Osteoblast (primary cell): ENCODE measurements around the gene TRA2A. TPM values are rescaled to one million over a fixed set of nuclear protein-coding genes. Genes with fewer than 3 reads are reported as not detected.
A peak's percentile ranks its signal among the peaks of the same experiment; 100 is the strongest.

Experiments
- DNase-seq: peaks from one replicate; pipeline ENCODE4 v3.0.0; 2011; ENCODE audit warnings: low spot score, mixed read lengths; ENCODE audit not compliant: insufficient read length; ENCODE audit errors: missing footprints
- H2AFZ ChIP-seq: 2 replicates; pipeline ENCODE4 v1.6.0; 2011; ENCODE audit warnings: mild to moderate bottlenecking, low read length
- H3K27ac ChIP-seq: 2 replicates; pipeline ENCODE4 v1.5.1; 2011; ENCODE audit warnings: mild to moderate bottlenecking, low read depth, low read length, moderate library complexity
- H3K27me3 ChIP-seq: 2 replicates; pipeline ENCODE4 v1.6.0; 2012; ENCODE audit warnings: mild to moderate bottlenecking, control low read depth, inconsistent platforms, low read length, moderate library complexity; ENCODE audit not compliant: insufficient read depth
- H3K36me3 ChIP-seq: 2 replicates; pipeline ENCODE4 v1.5.1; 2011; ENCODE audit warnings: mild to moderate bottlenecking, low read length, control low read depth, moderate library complexity; ENCODE audit not compliant: insufficient read depth
- H3K4me1 ChIP-seq: 2 replicates; pipeline ENCODE4 v1.5.1; 2011; ENCODE audit warnings: mild to moderate bottlenecking, low read length, control low read depth, moderate library complexity; ENCODE audit not compliant: insufficient read depth
- H3K4me2 ChIP-seq: 2 replicates; pipeline ENCODE4 v1.6.0; 2011; ENCODE audit warnings: mild to moderate bottlenecking, low read length; ENCODE audit not compliant: insufficient read depth
- H3K4me3 ChIP-seq: fragments of 200-600 bp; sonication (generic); 3 replicates; pipeline ENCODE4 v1.5.1; 2012; ENCODE audit warnings: mild to moderate bottlenecking, low read length, inconsistent platforms; ENCODE audit not compliant: insufficient read depth
- H3K79me2 ChIP-seq: 2 replicates; pipeline ENCODE4 v1.6.0; 2012; ENCODE audit warnings: mild to moderate bottlenecking, low read length, control low read depth, inconsistent platforms; ENCODE audit not compliant: insufficient read depth
- H3K9me3 ChIP-seq: 2 replicates; pipeline ENCODE4 v1.5.1; 2011; ENCODE audit warnings: low read depth, low read length, control low read depth
- H4K20me1 ChIP-seq: 2 replicates; pipeline ENCODE4 v1.6.0; 2012; ENCODE audit warnings: mild to moderate bottlenecking, low read length, control low read depth; ENCODE audit not compliant: insufficient read depth
- small RNA-seq: library from RNA; depleted of rRNA; stranded (forward); fragments of <200 nt; gene quantifications from one replicate; pipeline ENCODE3, GENCODE V24; 2012
- total RNA-seq: library from RNA; depleted of rRNA; stranded (reverse); fragments of >200 nt; gene quantifications from 2 replicates; pipeline ENCODE4 v1.2.3, GENCODE V29; 2012
- TF ChIP-seq, protein P1 (sequence below): IDR thresholded peaks from 2 replicates; pipeline ENCODE4 v1.5.1; 2011; ENCODE audit warnings: mild to moderate bottlenecking, low read depth, low read length, moderate library complexity; ENCODE audit errors: extremely low read depth

Gene TRA2A
- total RNA-seq, 1 donor = 25.7 TPM

DNA sequence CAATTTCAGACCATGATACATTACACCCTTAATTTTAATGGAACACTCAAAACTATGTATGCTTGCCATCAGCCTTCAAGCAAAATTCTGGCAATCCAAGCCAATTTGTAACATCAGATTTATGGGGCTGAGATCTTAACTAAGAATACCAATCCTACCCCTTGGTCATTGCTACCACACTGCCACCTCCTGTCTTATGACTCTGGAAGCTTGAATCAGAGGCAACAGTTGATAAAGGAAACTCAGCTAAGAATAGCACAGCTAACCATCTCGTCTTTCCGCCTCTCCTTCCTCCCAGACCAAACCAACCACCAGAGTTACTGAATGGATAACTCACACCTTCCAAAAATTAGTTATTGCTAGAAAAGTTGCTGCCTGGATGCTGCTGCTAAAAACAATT is 68.9 kb downstream of the TRA2A start:
- no peak overlapping the region for H3K4me3 ChIP-seq
- no peaks in the 10 kb centered on the region for H3K36me3 ChIP-seq
- H3K79me2 ChIP-seq = peaks cover 67% of the 10 kb centered on the region
- H3K4me2 ChIP-seq = no peak overlapping the region
- DNase-seq = peak; percentile 81
- no peak overlapping the region for H3K27ac ChIP-seq
- peaks cover 16% of the 10 kb centered on the region for H3K27me3 ChIP-seq
- H3K4me1 ChIP-seq = peaks cover 7% of the 10 kb centered on the region
- no peaks in the 10 kb centered on the region for H4K20me1 ChIP-seq
- H3K9me3 ChIP-seq = no peaks in the 10 kb centered on the region
- no peak overlapping the region for H2AFZ ChIP-seq
- TF ChIP-seq, protein P1, sequence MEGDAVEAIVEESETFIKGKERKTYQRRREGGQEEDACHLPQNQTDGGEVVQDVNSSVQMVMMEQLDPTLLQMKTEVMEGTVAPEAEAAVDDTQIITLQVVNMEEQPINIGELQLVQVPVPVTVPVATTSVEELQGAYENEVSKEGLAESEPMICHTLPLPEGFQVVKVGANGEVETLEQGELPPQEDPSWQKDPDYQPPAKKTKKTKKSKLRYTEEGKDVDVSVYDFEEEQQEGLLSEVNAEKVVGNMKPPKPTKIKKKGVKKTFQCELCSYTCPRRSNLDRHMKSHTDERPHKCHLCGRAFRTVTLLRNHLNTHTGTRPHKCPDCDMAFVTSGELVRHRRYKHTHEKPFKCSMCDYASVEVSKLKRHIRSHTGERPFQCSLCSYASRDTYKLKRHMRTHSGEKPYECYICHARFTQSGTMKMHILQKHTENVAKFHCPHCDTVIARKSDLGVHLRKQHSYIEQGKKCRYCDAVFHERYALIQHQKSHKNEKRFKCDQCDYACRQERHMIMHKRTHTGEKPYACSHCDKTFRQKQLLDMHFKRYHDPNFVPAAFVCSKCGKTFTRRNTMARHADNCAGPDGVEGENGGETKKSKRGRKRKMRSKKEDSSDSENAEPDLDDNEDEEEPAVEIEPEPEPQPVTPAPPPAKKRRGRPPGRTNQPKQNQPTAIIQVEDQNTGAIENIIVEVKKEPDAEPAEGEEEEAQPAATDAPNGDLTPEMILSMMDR = peak; percentile 59

DNA sequence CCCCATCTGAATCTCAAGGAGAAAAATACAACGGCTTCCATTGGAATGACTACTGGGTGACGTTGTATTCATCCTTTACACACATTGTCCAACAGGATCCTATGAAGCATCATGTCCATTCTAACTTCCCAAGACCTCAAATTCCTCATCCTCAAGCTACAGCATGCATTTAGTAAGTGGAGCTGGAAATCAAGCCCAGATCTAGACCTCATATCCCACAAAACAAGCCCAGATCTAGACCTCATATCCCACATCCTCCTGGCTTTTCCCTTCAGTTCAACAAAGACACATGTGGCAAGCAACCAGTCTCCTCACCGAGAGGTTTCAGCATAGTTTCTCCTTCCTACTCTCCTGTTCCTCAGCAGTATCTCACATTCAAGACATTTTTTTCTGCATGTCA is 73.7 kb downstream of the TRA2A start:
- peaks cover 74% of the 10 kb centered on the region for H3K79me2 ChIP-seq
- DNase-seq = no peak
- no peaks in the 10 kb centered on the region for H3K36me3 ChIP-seq
- TF ChIP-seq, protein P1 = no peak
- no peak overlapping the region for H3K27ac ChIP-seq
- peaks cover 6% of the 10 kb centered on the region for H3K27me3 ChIP-seq
- no peaks in the 10 kb centered on the region for H3K9me3 ChIP-seq
- H2AFZ ChIP-seq = no peak overlapping the region
- H3K4me3 ChIP-seq = no peak overlapping the region
- no peak overlapping the region for H3K4me2 ChIP-seq
- H4K20me1 ChIP-seq = no peaks in the 10 kb centered on the region
- no peaks in the 10 kb centered on the region for H3K4me1 ChIP-seq

DNA sequence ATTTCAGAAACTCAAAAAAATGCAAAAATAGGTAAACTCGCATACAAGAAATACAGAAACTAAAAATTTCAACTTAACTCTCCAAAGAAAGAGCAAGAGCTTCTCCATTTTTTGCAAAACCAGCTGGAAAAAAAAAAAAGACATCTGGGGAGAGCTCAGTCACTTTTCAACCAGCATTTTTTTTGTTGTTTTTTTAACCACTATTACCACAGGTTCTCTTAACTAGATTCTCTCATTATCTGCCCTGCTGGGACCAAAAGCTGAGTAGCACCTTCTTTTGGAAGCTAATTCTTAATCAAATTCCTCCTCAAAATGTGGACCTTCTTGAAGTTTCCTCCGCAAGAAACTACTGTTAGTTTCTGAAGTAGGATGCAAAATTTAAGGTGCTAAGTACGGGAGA is 75.7 kb downstream of the TRA2A start:
- no peak overlapping the region for H3K4me3 ChIP-seq
- H3K27ac ChIP-seq = no peak overlapping the region
- H3K27me3 ChIP-seq = peaks cover 6% of the 10 kb centered on the region
- H3K79me2 ChIP-seq = peaks cover 65% of the 10 kb centered on the region
- peak; percentile 25 for DNase-seq
- H3K9me3 ChIP-seq = no peaks in the 10 kb centered on the region
- TF ChIP-seq, protein P1 = no peak
- H3K4me2 ChIP-seq = no peak overlapping the region
- H3K4me1 ChIP-seq = no peaks in the 10 kb centered on the region
- H2AFZ ChIP-seq = no peak overlapping the region
- no peaks in the 10 kb centered on the region for H4K20me1 ChIP-seq
- no peaks in the 10 kb centered on the region for H3K36me3 ChIP-seq

DNA sequence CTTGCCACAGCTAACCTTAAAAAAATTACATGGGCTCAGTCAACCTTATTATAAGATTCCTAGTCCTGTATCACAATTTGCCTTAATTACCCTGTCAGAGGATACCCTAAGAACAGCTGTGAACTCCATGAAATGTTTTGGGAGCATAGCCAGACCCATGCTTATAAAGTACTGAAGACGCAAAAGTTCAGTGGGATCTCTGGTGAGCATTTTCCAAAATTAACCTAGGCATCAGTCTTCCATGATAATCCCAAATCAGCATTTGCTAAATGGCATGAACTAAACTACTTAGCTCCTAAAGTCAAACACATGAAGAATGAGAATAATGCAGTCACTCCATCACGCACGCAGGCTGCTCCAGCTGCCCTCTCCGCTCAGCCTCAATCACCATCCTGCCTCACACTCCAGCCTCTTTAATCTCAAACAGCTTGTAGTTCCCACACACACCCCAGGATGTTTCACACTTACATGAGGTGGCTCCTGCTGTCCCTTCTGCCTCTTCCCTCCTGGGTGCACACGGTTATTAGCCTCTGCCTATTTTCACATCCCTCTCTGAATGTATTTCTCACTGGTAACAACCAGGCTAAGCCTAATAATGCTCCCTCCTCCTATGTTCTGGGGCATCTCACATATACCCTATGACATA is 76.8 kb downstream of the TRA2A start:
- Histone ChIP-seq H3K36me3 (no peaks in the 10 kb centered on the region), H2AFZ (no peak overlapping the region), H3K27ac (no peak overlapping the region), H3K4me3 (no peak overlapping the region), H3K9me3 (no peaks in the 10 kb centered on the region), H3K4me1 (no peaks in the 10 kb centered on the region), H3K27me3 (peaks cover 6% of the 10 kb centered on the region), H3K79me2 (peaks cover 61% of the 10 kb centered on the region), H3K4me2 (no peak overlapping the region), H4K20me1 (no peaks in the 10 kb centered on the region)
- DNase-seq = no peak
- TF ChIP-seq, protein P1 = no peak

Small RNA genes within 50 kb of the gene (small RNA-seq; reads per million reads assigned to genes)
- gene AC079780.1 (not detected), gene RF00019 (not detected)

Other genes starting within 250 kb of the TRA2A start
- 38.4 and 43.6 TPM in 2 replicates for gene MALSU1, start 232.6 kb downstream of the TRA2A start, total RNA-seq
- 2.5 and 2.7 TPM in 2 replicates for gene IGF2BP3, start 61.5 kb downstream of the TRA2A start, total RNA-seq
- gene CCDC126, start 65.4 kb upstream of the TRA2A start, total RNA-seq = 12.3 and 13.8 TPM in 2 replicates
- gene FAM221A, start 148.2 kb upstream of the TRA2A start, total RNA-seq = 0.72 and 1.8 TPM in 2 replicates
- gene STK31, start 178.2 kb upstream of the TRA2A start, total RNA-seq = under 0.01 TPM in 1 of 2 replicates, not detected in the other